DND-41 (cell line): Measurements from ENCODE around the gene HMGCR.

ENCODE experiments used
- ATAC-seq: fragments of 200-7000 bp; cut with Tn5 transposase; 3 replicates; pipeline ENCODE4 v1.9.1; 2021; ENCODE audit warnings: low read depth; ENCODE audit not compliant: insufficient read depth
- DNase-seq: peaks from one replicate; pipeline ENCODE4 v3.0.0-alpha.2; 2020
- H2AFZ ChIP-seq: 2 replicates; pipeline ENCODE4 v1.6.0; 2012; ENCODE audit warnings: low read depth, low read length
- H3K27ac ChIP-seq: 2 replicates; pipeline ENCODE4 v1.5.1; 2012; ENCODE audit warnings: low read length, inconsistent platforms
- H3K27me3 ChIP-seq: fragments of 200-600 bp; sonication (generic); 2 replicates; pipeline ENCODE4 v1.6.0; 2012; ENCODE audit warnings: low read length, mild to moderate bottlenecking, inconsistent platforms; ENCODE audit not compliant: insufficient read depth, poor library complexity
- H3K36me3 ChIP-seq: 2 replicates; pipeline ENCODE4 v1.5.1; 2012; ENCODE audit warnings: low read length, inconsistent platforms; ENCODE audit not compliant: insufficient read depth
- H3K4me1 ChIP-seq: 2 replicates; pipeline ENCODE4 v1.5.1; 2012; ENCODE audit warnings: mild to moderate bottlenecking, low read length; ENCODE audit not compliant: insufficient read depth
- H3K4me2 ChIP-seq: 2 replicates; pipeline ENCODE4 v1.6.0; 2012; ENCODE audit warnings: mild to moderate bottlenecking, moderate library complexity, low read length, inconsistent platforms; ENCODE audit not compliant: insufficient read depth
- H3K4me3 ChIP-seq, 2 experiments: fragments of 200-600 bp in 1 of 2; shearing (Covaris generic) in 1 of 2; 2 replicates each; pipeline ENCODE4 v1.5.1; 2012 to 2016; ENCODE audit warnings: inconsistent platforms in 2 of 2, low read length in 2 of 2, mild to moderate bottlenecking in 2 of 2, low read depth in 1 of 2, moderate library complexity in 1 of 2
- H3K79me2 ChIP-seq: 2 replicates; pipeline ENCODE4 v1.6.0; 2012; ENCODE audit warnings: low read length, inconsistent platforms; ENCODE audit not compliant: insufficient read depth
- H3K9ac ChIP-seq: 2 replicates; pipeline ENCODE4 v1.6.0; 2012; ENCODE audit warnings: low read depth, mild to moderate bottlenecking, inconsistent platforms, low read length, moderate library complexity
- H3K9me3 ChIP-seq: 2 replicates; pipeline ENCODE4 v1.5.1; 2012; ENCODE audit warnings: low read length, moderate library complexity, mild to moderate bottlenecking, inconsistent platforms; ENCODE audit not compliant: insufficient read depth, severe bottlenecking
- H4K20me1 ChIP-seq: 2 replicates; pipeline ENCODE4 v1.6.0; 2012; ENCODE audit warnings: low read length; ENCODE audit not compliant: insufficient read depth
- CTCF ChIP-seq: IDR thresholded peaks from 2 replicates; pipeline ENCODE4 v1.5.1; 2012; ENCODE audit warnings: borderline replicate concordance, low read length, moderate library complexity, mild to moderate bottlenecking; ENCODE audit not compliant: poor library complexity, severe bottlenecking; ENCODE audit errors: extremely low read depth
- EZH2 ChIP-seq: IDR thresholded peaks from 3 replicates; pipeline ENCODE4 v1.6.1; 2012; ENCODE audit warnings: borderline replicate concordance, low read depth, mild to moderate bottlenecking, moderate library complexity, low read length, inconsistent platforms; ENCODE audit not compliant: severe bottlenecking

HMGCR gene

GRCh38 chr5:75335486-75335885, 1.5 kb upstream of the HMGCR start:
- ATAC-seq (no peak), DNase-seq (no peak)
- Histone ChIP-seq H4K20me1 (peaks cover 22% of the 10 kb centered on the region; the same call in 1 of the 2 replicates), H3K4me3 (no peak overlapping the region), H3K9ac (no peak overlapping the region), H3K9me3 (no peaks in the 10 kb centered on the region), H3K4me2 (no peak overlapping the region), H2AFZ (peak overlapping the region; percentile 46; the same call in 1 of the 2 replicates), H3K36me3 (peaks cover 12% of the 10 kb centered on the region), H3K27me3 (no peaks in the 10 kb centered on the region), H3K27ac (no peak overlapping the region), H3K79me2 (peaks cover 39% of the 10 kb centered on the region), H3K4me1 (peaks cover 35% of the 10 kb centered on the region)
- no peak for TF ChIP-seq CTCF
- TF ChIP-seq EZH2: no peak

- Histone ChIP-seq H3K4me1 (peaks cover 41% of the 10 kb centered on the region), H3K27ac (peak overlapping the region; percentile 95), H3K4me3 (peak overlapping the region; percentile 28 to 89; a peak in 3 of 4 replicates), H2AFZ (peak overlapping the region; percentile 83), H3K27me3 (no peaks in the 10 kb centered on the region), H3K79me2 (peaks cover 45% of the 10 kb centered on the region), H3K4me2 (peak overlapping the region; percentile 75), H3K9me3 (no peaks in the 10 kb centered on the region), H3K9ac (peak overlapping the region; percentile 66), H3K36me3 (peaks cover 18% of the 10 kb centered on the region), H4K20me1 (peaks cover 28% of the 10 kb centered on the region; the same call in 1 of the 2 replicates)
- no peak for TF ChIP-seq EZH2
- peak; percentile 24 for TF ChIP-seq CTCF
- DNase-seq (peak; percentile 39), ATAC-seq (peak; percentile 2; the same call in 1 of the 3 replicates)
Observed at GRCh38 chr5:75335952-75336614, 937 bp upstream of the HMGCR start.

- no peaks in the 10 kb centered on the region for H3K9me3 ChIP-seq
- ATAC-seq (no peak), DNase-seq (peak; percentile 33)
- peak overlapping the region; percentile 66 for H3K9ac ChIP-seq
- peaks cover 59% of the 10 kb centered on the region for H3K79me2 ChIP-seq
- H3K36me3 ChIP-seq: peaks cover 26% of the 10 kb centered on the region
- TF ChIP-seq CTCF (no peak), EZH2 (no peak)
- H2AFZ ChIP-seq: peak overlapping the region; percentile 54
- peak overlapping the region; percentile 87 for H3K4me2 ChIP-seq
- H3K27ac ChIP-seq: peak overlapping the region; percentile 86
- H3K4me3 ChIP-seq: peak overlapping the region; percentile 87 to 89
- no peaks in the 10 kb centered on the region for H3K27me3 ChIP-seq
- H3K4me1 ChIP-seq: peaks cover 45% of the 10 kb centered on the region
- peaks cover 41% of the 10 kb centered on the region; the same call in 1 of the 2 replicates for H4K20me1 ChIP-seq
Observed at GRCh38 chr5:75337366-75338021, 474 bp downstream of the HMGCR start.
